GM23338 (cell line): ENCODE results near the gene ZBTB1. TPM values are rescaled to one million over a fixed set of nuclear protein-coding genes. Genes with fewer than 3 reads are reported as not detected.

Experiments
- ATAC-seq: fragments of 200-7000 bp; cut with Tn5 transposase; 3 replicates; pipeline ENCODE4 v1.9.1; 2020
- DNase-seq: peaks from one replicate; pipeline ENCODE4 v3.0.0-alpha.2; 2015; ENCODE audit warnings: low spot score
- H2AFZ ChIP-seq: fragments of 200-600 bp; sonication (generic); 2 replicates; pipeline ENCODE4 v1.8.0; 2016; ENCODE audit warnings: antibody characterized with exemption, mild to moderate bottlenecking, moderate library complexity
- H3F3A ChIP-seq: fragments of 200-600 bp; sonication (generic); replicated peaks from 2 replicates; pipeline ENCODE4 v1.8.0; 2017; ENCODE audit warnings: antibody characterized with exemption, mixed run types, low read depth
- H3K27ac ChIP-seq: fragments of 200-600 bp; sonication (generic); 2 replicates; pipeline ENCODE4 v1.6.1; 2016; ENCODE audit warnings: low read depth
- H3K27me3 ChIP-seq: fragments of 200-600 bp; sonication (generic); 2 replicates; pipeline ENCODE4 v1.8.0; 2016; ENCODE audit warnings: mild to moderate bottlenecking, mixed run types, moderate library complexity; ENCODE audit not compliant: insufficient read depth
- H3K36me3 ChIP-seq: fragments of 200-600 bp; sonication (generic); 2 replicates; pipeline ENCODE4 v1.8.0; 2016; ENCODE audit warnings: mild to moderate bottlenecking; ENCODE audit not compliant: insufficient read depth
- H3K4me1 ChIP-seq: fragments of 200-600 bp; sonication (generic); 2 replicates; pipeline ENCODE4 v1.8.0; 2016; ENCODE audit warnings: mild to moderate bottlenecking, moderate library complexity; ENCODE audit not compliant: insufficient read depth
- H3K4me2 ChIP-seq: fragments of 200-600 bp; sonication (generic); 2 replicates; pipeline ENCODE4 v1.7.1; 2017; ENCODE audit warnings: mixed run types
- H3K4me3 ChIP-seq: fragments of 200-600 bp; sonication (generic); 2 replicates; pipeline ENCODE4 v1.6.1; 2016; ENCODE audit warnings: mixed run types
- H3K79me2 ChIP-seq: fragments of 200-600 bp; sonication (generic); replicated peaks from 2 replicates; pipeline ENCODE4 v1.8.0; 2017; ENCODE audit warnings: mild to moderate bottlenecking; ENCODE audit not compliant: insufficient read depth
- H3K9me2 ChIP-seq: fragments of 200-600 bp; sonication (generic); 2 replicates; pipeline ENCODE4 v1.8.0; 2017; ENCODE audit not compliant: insufficient read depth
- H4K20me1 ChIP-seq: fragments of 200-600 bp; sonication (generic); replicated peaks from 2 replicates; pipeline ENCODE4 v1.8.0; 2017; ENCODE audit warnings: mild to moderate bottlenecking; ENCODE audit not compliant: insufficient read depth
- H3K27ac Mint-ChIP-seq: 2 replicates; pipeline ENCODE4 v1.8.0; 2020; ENCODE audit warnings: inconsistent platforms, mild to moderate bottlenecking, moderate library complexity, mixed read lengths
- H3K27me3 Mint-ChIP-seq: 3 replicates; pipeline ENCODE4 v1.8.0; 2022; ENCODE audit warnings: low read depth, mild to moderate bottlenecking, moderate library complexity, mixed read lengths, inconsistent platforms; ENCODE audit not compliant: insufficient read depth, poor library complexity
- H3K36me3 Mint-ChIP-seq: 3 replicates; pipeline ENCODE4 v1.8.0; 2021; ENCODE audit warnings: low read depth, mild to moderate bottlenecking, inconsistent platforms, moderate library complexity, mixed read lengths
- H3K4me1 Mint-ChIP-seq: 3 replicates; pipeline ENCODE4 v1.8.0; 2020; ENCODE audit warnings: mild to moderate bottlenecking, inconsistent platforms, mixed read lengths
- H3K4me3 Mint-ChIP-seq: 3 replicates; pipeline ENCODE4 v1.8.0; 2021; ENCODE audit warnings: moderate library complexity, mild to moderate bottlenecking, inconsistent platforms, mixed read lengths
- H3K9me3 Mint-ChIP-seq: 3 replicates; pipeline ENCODE4 v1.8.0; 2020; ENCODE audit warnings: moderate library complexity, mild to moderate bottlenecking, inconsistent platforms, mixed read lengths
- CREB1 ChIP-seq: fragments of 250-450 bp; sonication (Bioruptor Pico); IDR thresholded peaks from 2 replicates; pipeline ENCODE4 v1.5.0; 2020; ENCODE audit warnings: low read depth, mild to moderate bottlenecking, moderate library complexity
- EZH2phosphoT487 ChIP-seq: fragments of 200-600 bp; sonication (generic); IDR thresholded peaks from one replicate; pipeline ENCODE4 v1.8.1; 2018; ENCODE audit warnings: antibody characterized with exemption; ENCODE audit not compliant: unreplicated experiment
- NANOG ChIP-seq: IDR thresholded peaks from 2 replicates; pipeline ENCODE4 v1.6.1; 2016; ENCODE audit warnings: antibody characterized with exemption, borderline replicate concordance
- REST ChIP-seq: IDR thresholded peaks from one replicate; pipeline ENCODE4 v1.6.1; 2018; ENCODE audit warnings: antibody characterized with exemption; ENCODE audit not compliant: unreplicated experiment
- STAT1 ChIP-seq: IDR thresholded peaks from one replicate; pipeline ENCODE4 v1.6.1; 2016; ENCODE audit warnings: antibody characterized with exemption; ENCODE audit not compliant: unreplicated experiment
- ZNF114 ChIP-seq: fragments of 250-450 bp; sonication (Bioruptor Pico); IDR thresholded peaks from 2 replicates; pipeline ENCODE4 v1.5.0; 2020; ENCODE audit warnings: mild to moderate bottlenecking, moderate library complexity
- ZNF462 ChIP-seq: fragments of 250-450 bp; sonication (Bioruptor Pico); IDR thresholded peaks from 2 replicates; pipeline ENCODE4 v1.5.0; 2020; ENCODE audit warnings: mild to moderate bottlenecking, moderate library complexity
- polyA plus RNA-seq: library from polyadenylated mRNA; unstranded; fragments of >200 nt; fragmentation: Nextera tagmentation; extraction: Ambion mirVana; gene quantifications from 2 replicates; pipeline ENCODE4 v1.2.1, GENCODE V29; 2016
- total RNA-seq: library from RNA; depleted of rRNA; stranded (reverse); fragments of >200 nt; shearing (Covaris generic); gene quantifications from 2 replicates; pipeline ENCODE4 v1.2.3, GENCODE V29; 2014

The ZBTB1 gene
- total and polyA plus RNA-seq, 2 experiments from 2014 or later, result 11.2 to 33.0 TPM

- Histone ChIP-seq H4K20me1 (0 out of 2 replicates have a peak, but pooled peaks cover under 1% of the 10 kb centered on the region), H2AFZ (no peak overlapping the region), H3K27me3 (no peaks in the 10 kb centered on the region), H3F3A (peaks cover 8% of the 10 kb centered on the region; the same call in 1 of the 2 replicates), H3K27ac (no peak overlapping the region), H3K9me2 (no peaks in the 10 kb centered on the region), H3K4me2 (peak overlapping the region; percentile 86), H3K4me3 (no peak overlapping the region), H3K79me2 (peaks cover 71% of the 10 kb centered on the region), H3K36me3 (no peaks in the 10 kb centered on the region), H3K4me1 (peaks cover 22% of the 10 kb centered on the region)
- Mint-ChIP-seq H3K4me3 (peak overlapping the region; percentile 94; the same call in 2 of the 3 replicates), H3K27me3 (peaks cover 11% of the 10 kb centered on the region), H3K4me1 (peaks cover 25% of the 10 kb centered on the region), H3K27ac (no peak overlapping the region), H3K9me3 (no peaks in the 10 kb centered on the region), H3K36me3 (peaks cover 18% of the 10 kb centered on the region)
- TF ChIP-seq EZH2phosphoT487 (no peak), CREB1 (CRISPR knock-in tag) (no peak), REST (no peak), ZNF114 (CRISPR knock-in tag) (no peak), NANOG (no peak), ZNF462 (CRISPR knock-in tag) (no peak), STAT1 (no peak)
- ATAC-seq (no peak), DNase-seq (no peak)
These were observed 3.0 kb upstream of the ZBTB1 start for GRCh38 chr14:64501411-64502171.
